SK-N-SH (cell line): Measurements from ENCODE around the gene FAM161A. TPM values are rescaled to one million over a fixed set of nuclear protein-coding genes. Genes with fewer than 3 reads are reported as not detected.

Source experiments
- CTCF ChIA-PET: fragments of 300-600, 350-600 bp; formaldehyde crosslinking; extraction: SDS; loops from one replicate; lab custom pipeline; 2021; lab: Yijun Ruan, JAX
- POLR2A ChIA-PET: fragments of 350-600 bp; sonication (Branson Sonifier 250); formaldehyde crosslinking; extraction: SDS; loops from one replicate; lab custom pipeline; 2020; ENCODE audit warnings: antibody characterized with exemption, inconsistent platforms; lab: Yijun Ruan, JAX
- DNase-seq: peaks from one replicate; pipeline ENCODE4 v3.0.0; 2012
- H2AFZ ChIP-seq: fragments of 200-600 bp; sonication (generic); 2 replicates; pipeline ENCODE4 v1.8.1; 2016; ENCODE audit warnings: antibody characterized with exemption, mild to moderate bottlenecking, low read depth
- H3F3A ChIP-seq: fragments of 200-600 bp; sonication (generic); replicated peaks from 2 replicates; pipeline ENCODE3; 2016; ENCODE audit warnings: antibody characterized with exemption, mild to moderate bottlenecking; ENCODE audit not compliant: insufficient read depth
- H3K27ac ChIP-seq, 2 experiments: fragments of 200-500 bp in 1 of 2; fragments of 200-600 bp in 1 of 2; sonication (Bioruptor generic) in 1 of 2; sonication (generic), shearing (Covaris generic) in 1 of 2; 2 replicates each; pipeline versions ENCODE4 v1.5.1 to v1.6.1; 2014 to 2016; ENCODE audit warnings: low read depth in 2 of 2, inconsistent platforms in 1 of 2, low read length in 1 of 2, mild to moderate bottlenecking in 1 of 2, mixed read lengths in 1 of 2
- H3K27me3 ChIP-seq: fragments of 200-600 bp; sonication (generic), shearing (Covaris generic); 2 replicates; pipeline ENCODE4 v1.6.1; 2016; ENCODE audit warnings: mixed run types; ENCODE audit not compliant: insufficient read depth
- H3K36me3 ChIP-seq, 2 experiments: fragments of 200-500 bp in 1 of 2; fragments of 200-600 bp in 1 of 2; sonication (Bioruptor generic) in 1 of 2; sonication (generic) in 1 of 2; replicated peaks in 1 of 2; 2 replicates each; pipeline versions ENCODE3 to v1.5.1; 2014 to 2016; ENCODE audit warnings: low read length in 1 of 2, mild to moderate bottlenecking in 1 of 2; ENCODE audit not compliant: insufficient read depth in 2 of 2, control insufficient read depth in 1 of 2
- H3K4me1 ChIP-seq, 2 experiments: fragments of 200-500 bp in 1 of 2; fragments of 200-600 bp in 1 of 2; sonication (Bioruptor generic) in 1 of 2; sonication (generic), shearing (Covaris generic) in 1 of 2; 2 replicates each; pipeline versions ENCODE4 v1.5.1 to v1.6.1; 2014 to 2016; ENCODE audit warnings: low read depth in 1 of 2, low read length in 1 of 2, mixed run types in 1 of 2; ENCODE audit not compliant: insufficient read depth in 2 of 2, control insufficient read depth in 1 of 2
- H3K4me2 ChIP-seq: fragments of 200-600 bp; sonication (generic), shearing (Covaris generic); 2 replicates; pipeline ENCODE4 v1.6.1; 2017; ENCODE audit warnings: mixed run types
- H3K4me3 ChIP-seq, 2 experiments: fragments of 200-500 bp in 1 of 2; fragments of 200-600 bp in 1 of 2; sonication (Bioruptor generic) in 1 of 2; sonication (generic), shearing (Covaris generic) in 1 of 2; 2 replicates each; pipeline versions ENCODE4 v1.5.1 to v1.8.1; 2014 to 2016; ENCODE audit warnings: low read depth in 2 of 2, inconsistent platforms in 1 of 2, low read length in 1 of 2, mild to moderate bottlenecking in 1 of 2, mixed read lengths in 1 of 2, moderate library complexity in 1 of 2
- H3K79me2 ChIP-seq: fragments of 200-600 bp; sonication (generic); 2 replicates; pipeline ENCODE4 v1.8.1; 2017; ENCODE audit warnings: mild to moderate bottlenecking; ENCODE audit not compliant: insufficient read depth
- H3K9ac ChIP-seq: fragments of 200-600 bp; sonication (generic); 2 replicates; pipeline ENCODE4 v1.6.1; 2017; ENCODE audit warnings: mixed run types
- H3K9me2 ChIP-seq: fragments of 200-600 bp; sonication (generic); 2 replicates; pipeline ENCODE4 v1.6.1; 2017; ENCODE audit warnings: mixed run types
- H3K9me3 ChIP-seq: fragments of 200-600 bp; sonication (generic); 2 replicates; pipeline ENCODE4 v1.6.1; 2017; ENCODE audit warnings: mixed run types, mild to moderate bottlenecking, moderate library complexity
- H4K20me1 ChIP-seq: fragments of 200-600 bp; sonication (generic); 2 replicates; pipeline ENCODE4 v1.6.1; 2017; ENCODE audit warnings: mild to moderate bottlenecking, mixed run types; ENCODE audit not compliant: insufficient read depth
- GATA2 ChIP-seq: sonication (generic); formaldehyde crosslinking; IDR thresholded peaks from 2 replicates; pipeline ENCODE4 v1.5.0; 2020; ENCODE audit warnings: mild to moderate bottlenecking, missing genetic modification reagents
- MEF2A ChIP-seq: IDR thresholded peaks from 2 replicates; pipeline ENCODE4 v1.4.0; 2012; ENCODE audit warnings: low read depth, borderline replicate concordance
- NRF1 ChIP-seq: IDR thresholded peaks from 2 replicates; pipeline ENCODE4 v1.6.1; 2012; ENCODE audit warnings: low read depth, mild to moderate bottlenecking, low read length
- POLR2AphosphoS5 ChIP-seq: IDR thresholded peaks from 2 replicates; pipeline ENCODE4 v1.6.1; 2012; ENCODE audit warnings: low read depth, low read length
- RCOR1 ChIP-seq: fragments of 150-350 bp; IDR thresholded peaks from 2 replicates; pipeline ENCODE4 v1.6.1; 2017; ENCODE audit warnings: antibody characterized with exemption, low read length
- RXRA ChIP-seq: IDR thresholded peaks from 2 replicates; pipeline ENCODE4 v1.4.0; 2012; ENCODE audit warnings: low read depth, mild to moderate bottlenecking, borderline replicate concordance
- TAF1 ChIP-seq: IDR thresholded peaks from 2 replicates; pipeline ENCODE4 v1.6.1; 2012; ENCODE audit warnings: low read depth, mild to moderate bottlenecking, low read length, moderate library complexity, borderline replicate concordance
- TCF12 ChIP-seq: IDR thresholded peaks from 2 replicates; pipeline ENCODE4 v1.4.0; 2012
- TEAD4 ChIP-seq: IDR thresholded peaks from 2 replicates; pipeline ENCODE4 v1.4.0; 2012; ENCODE audit warnings: mild to moderate bottlenecking, borderline replicate concordance; ENCODE audit not compliant: insufficient read depth
- YY1 ChIP-seq: IDR thresholded peaks from 2 replicates; pipeline ENCODE4 v1.4.0; 2012; ENCODE audit warnings: low read depth, mild to moderate bottlenecking
- WGBS: methylation state at CpG from one replicate; pipeline ENCODE4 v1.1.6; 2017; ENCODE audit warnings: low lambda C conversion rate; 5-methylcytosine and 5-hydroxymethylcytosine counted together
- polyA plus RNA-seq, 3 experiments: library from polyadenylated mRNA; depleted of rRNA; stranded (reverse); fragments of >200 nt; gene quantifications; 2 replicates each; pipeline ENCODE4 v1.2.3, GENCODE V29; 2012
- TF ChIP-seq, protein P1 (sequence below): IDR thresholded peaks from 2 replicates; pipeline ENCODE4 v1.4.0; 2012; ENCODE audit warnings: low read depth
- TF ChIP-seq, protein P2 (sequence below): IDR thresholded peaks from 2 replicates; pipeline ENCODE4; 2012

The FAM161A gene
- polyA plus RNA-seq, 1 of the 3 experiments (the other 2 are of a cell fraction) = 0.90 TPM

DNA sequence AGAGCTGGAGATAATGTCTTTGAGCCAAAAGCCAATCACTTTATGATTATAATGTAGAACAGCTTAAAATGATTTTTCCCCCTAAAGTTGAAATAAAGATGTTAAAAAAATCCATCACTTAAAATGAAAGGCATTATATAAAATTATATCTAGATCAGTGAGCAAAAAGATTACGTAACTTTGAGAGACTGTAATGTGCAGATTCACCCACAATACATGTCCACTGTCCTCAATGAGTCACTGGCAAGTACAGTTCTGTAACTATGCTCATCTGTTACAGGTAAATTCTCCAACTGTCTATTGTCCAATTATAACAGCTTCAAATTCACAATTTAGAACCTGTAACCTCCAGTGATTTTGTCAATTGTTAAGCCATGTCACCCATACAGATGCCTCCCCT is 19.0 kb downstream of the FAM161A start:
- H3K79me2 ChIP-seq = no peaks in the 10 kb centered on the region
- H3K9me3 ChIP-seq = no peaks in the 10 kb centered on the region
- WGBS = 48% methylated on average over 1 of the region's 1 CpG
- DNase-seq = no peak
- H3K4me1 ChIP-seq = no peaks in the 10 kb centered on the region
- H3K36me3 ChIP-seq = peaks cover 0 to 2% of the 10 kb centered on the region in 2 experiments
- no peak overlapping the region for H2AFZ ChIP-seq
- CTCF ChIA-PET = no interaction called here
- H3K9me2 ChIP-seq = no peaks in the 10 kb centered on the region
- H3K27ac ChIP-seq = no peak overlapping the region
- H4K20me1 ChIP-seq = no peaks in the 10 kb centered on the region
- H3K9ac ChIP-seq = no peak overlapping the region
- H3K4me3 ChIP-seq = no peak overlapping the region
- POLR2A ChIA-PET = no interaction called here
- no peaks in the 10 kb centered on the region for H3K27me3 ChIP-seq
- no peaks in the 10 kb centered on the region for H3F3A ChIP-seq
- H3K4me2 ChIP-seq = no peak overlapping the region
- TF ChIP-seq GATA2 (CRISPR knock-in tag) = no peak
- TF ChIP-seq, protein P1, sequence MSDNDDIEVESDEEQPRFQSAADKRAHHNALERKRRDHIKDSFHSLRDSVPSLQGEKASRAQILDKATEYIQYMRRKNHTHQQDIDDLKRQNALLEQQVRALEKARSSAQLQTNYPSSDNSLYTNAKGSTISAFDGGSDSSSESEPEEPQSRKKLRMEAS = no peak
- TF ChIP-seq, protein P2, sequence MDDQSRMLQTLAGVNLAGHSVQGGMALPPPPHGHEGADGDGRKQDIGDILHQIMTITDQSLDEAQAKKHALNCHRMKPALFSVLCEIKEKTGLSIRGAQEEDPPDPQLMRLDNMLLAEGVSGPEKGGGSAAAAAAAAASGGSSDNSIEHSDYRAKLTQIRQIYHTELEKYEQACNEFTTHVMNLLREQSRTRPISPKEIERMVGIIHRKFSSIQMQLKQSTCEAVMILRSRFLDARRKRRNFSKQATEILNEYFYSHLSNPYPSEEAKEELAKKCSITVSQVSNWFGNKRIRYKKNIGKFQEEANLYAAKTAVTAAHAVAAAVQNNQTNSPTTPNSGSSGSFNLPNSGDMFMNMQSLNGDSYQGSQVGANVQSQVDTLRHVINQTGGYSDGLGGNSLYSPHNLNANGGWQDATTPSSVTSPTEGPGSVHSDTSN = no peak
- no peak for TF ChIP-seq TEAD4
- no peak for TF ChIP-seq TCF12
- no peak for TF ChIP-seq RCOR1
- TF ChIP-seq POLR2AphosphoS5 = no peak

DNA sequence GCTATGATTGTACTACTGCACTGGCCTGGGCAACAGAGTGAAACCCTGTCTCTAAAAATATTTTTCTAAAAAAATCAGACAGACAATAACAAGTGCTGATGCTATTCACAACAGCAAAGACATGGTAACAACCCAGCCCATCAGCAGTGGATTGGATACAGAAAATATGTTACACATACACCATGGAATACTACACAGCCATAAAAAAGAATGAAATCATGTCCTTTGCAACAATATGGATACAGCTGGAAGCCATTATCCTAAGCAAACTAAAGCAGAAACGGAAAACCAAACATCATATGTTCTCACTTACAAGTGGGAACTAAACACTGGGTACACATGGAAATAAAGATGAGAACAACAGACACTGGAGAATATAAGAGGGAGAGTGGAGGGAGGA is 19.9 kb downstream of the FAM161A start:
- ChIA-PET POLR2A (no interaction called here), CTCF (interaction anchor here (1.3 kb wide), 1 partner anchor 12 kb away, joined by 3 read pairs; no protein-coding TSS in a partner anchor)
- H3K36me3 ChIP-seq = no peaks in the 10 kb centered on the region
- no peak overlapping the region for H3K27ac ChIP-seq
- H3K27me3 ChIP-seq = no peaks in the 10 kb centered on the region
- no peak overlapping the region for H3K4me2 ChIP-seq
- WGBS = 78% methylated on average over 1 of the region's 1 CpG
- H3K79me2 ChIP-seq = no peaks in the 10 kb centered on the region
- H3K9ac ChIP-seq = no peak overlapping the region
- no peaks in the 10 kb centered on the region for H3K9me3 ChIP-seq
- no peak overlapping the region for H3K4me3 ChIP-seq
- no peaks in the 10 kb centered on the region for H4K20me1 ChIP-seq
- DNase-seq = no peak
- no peaks in the 10 kb centered on the region for H3F3A ChIP-seq
- H2AFZ ChIP-seq = no peak overlapping the region
- H3K4me1 ChIP-seq = no peaks in the 10 kb centered on the region
- TF ChIP-seq NRF1 (no peak), YY1 (no peak), MEF2A (no peak), RXRA (no peak), POLR2AphosphoS5 (no peak), TAF1 (no peak)
- H3K9me2 ChIP-seq = no peaks in the 10 kb centered on the region
